Neural cell (in vitro differentiated cells): ENCODE data around the gene MAGI1. TPM values are rescaled to one million over a fixed set of nuclear protein-coding genes. Genes with fewer than 3 reads are reported as not detected.
"Not testable (repeated sequence)": the region's sequence is repeated elsewhere in the genome, so short reads cannot be mapped to it uniquely, and the experiment has no call there.

Experiments
- H2AFZ ChIP-seq: fragments of 200-600, 300-800 bp; sonication (generic), shearing (Covaris generic); 2 replicates; pipeline ENCODE4 v1.6.0; 2014; ENCODE audit warnings: low read depth, mild to moderate bottlenecking, antibody characterized with exemption, low read length, moderate library complexity
- H3F3A ChIP-seq: fragments of 200-600 bp; shearing (Covaris generic); 2 replicates; pipeline ENCODE4 v1.6.1; 2016; ENCODE audit warnings: mild to moderate bottlenecking, moderate library complexity, mixed read lengths, antibody characterized with exemption, low read length; ENCODE audit not compliant: insufficient read depth, poor library complexity, severe bottlenecking
- H3K27ac ChIP-seq: fragments of 200-600, 300-800 bp; sonication (generic), shearing (Covaris generic); 2 replicates; pipeline ENCODE4 v1.5.1; 2014; ENCODE audit warnings: mild to moderate bottlenecking, low read length, moderate library complexity
- H3K27me3 ChIP-seq: fragments of 300-800, 200-600 bp; sonication (generic), shearing (Covaris generic); 2 replicates; pipeline ENCODE4 v1.6.0; 2014; ENCODE audit warnings: mild to moderate bottlenecking, low read depth, low read length, moderate library complexity; ENCODE audit not compliant: insufficient read depth
- H3K36me3 ChIP-seq: fragments of 300-800, 200-600 bp; sonication (generic), shearing (Covaris generic); 2 replicates; pipeline ENCODE4 v1.5.1; 2014; ENCODE audit warnings: mild to moderate bottlenecking, antibody characterized with exemption, low read length, moderate library complexity; ENCODE audit not compliant: insufficient read depth
- H3K4me2 ChIP-seq: fragments of 300-800, 200-600 bp; sonication (generic), shearing (Covaris generic); 2 replicates; pipeline ENCODE4 v1.6.0; 2014; ENCODE audit warnings: mild to moderate bottlenecking, low read length
- H3K4me3 ChIP-seq: fragments of 300-800, 200-600 bp; sonication (generic), shearing (Covaris generic); 2 replicates; pipeline ENCODE4 v1.5.1; 2014; ENCODE audit warnings: mild to moderate bottlenecking, low read length, moderate library complexity
- H3K79me2 ChIP-seq: fragments of 200-600 bp; shearing (Covaris generic); replicated peaks from 2 replicates; pipeline ENCODE4 v1.6.0; 2014; ENCODE audit warnings: mild to moderate bottlenecking, low read length, moderate library complexity; ENCODE audit not compliant: insufficient read depth
- H3K9ac ChIP-seq: fragments of 300-800, 200-600 bp; sonication (generic), shearing (Covaris generic); 2 replicates; pipeline ENCODE4 v1.6.1; 2016; ENCODE audit warnings: mild to moderate bottlenecking, low read length, mixed read lengths
- H3K9me2 ChIP-seq: fragments of 200-600 bp; shearing (Covaris generic); 2 replicates; pipeline ENCODE4 v1.6.1; 2016; ENCODE audit warnings: mild to moderate bottlenecking, low read length, mixed read lengths; ENCODE audit not compliant: insufficient read depth
- H3K9me3 ChIP-seq: fragments of 200-600, 300-800 bp; sonication (generic), shearing (Covaris generic); 2 replicates; pipeline ENCODE4 v1.6.1; 2016; ENCODE audit warnings: mild to moderate bottlenecking, mixed run types, low read length, moderate library complexity, mixed read lengths
- H4K20me1 ChIP-seq: fragments of 200-600 bp; shearing (Covaris generic); 2 replicates; pipeline ENCODE4 v1.6.1; 2016; ENCODE audit warnings: mild to moderate bottlenecking, mixed run types; ENCODE audit not compliant: insufficient read depth
- EP300 ChIP-seq: fragments of 450-650 bp; conservative IDR thresholded peaks from 2 replicates; pipeline ENCODE4 v1.6.1; 2014; ENCODE audit warnings: antibody characterized with exemption, mild to moderate bottlenecking, moderate library complexity; ENCODE audit not compliant: poor library complexity, severe bottlenecking
- EZH2 ChIP-seq: fragments of 200-600, 300-800 bp; shearing (Covaris generic), sonication (generic); IDR thresholded peaks from 2 replicates; pipeline ENCODE4 v1.6.1; 2014; ENCODE audit warnings: antibody characterized with exemption, low read length, borderline replicate concordance, mild to moderate bottlenecking; ENCODE audit not compliant: insufficient read depth, poor library complexity, severe bottlenecking
- POLR2AphosphoS5 ChIP-seq: IDR thresholded peaks from 2 replicates; pipeline ENCODE4 v1.6.1; 2012
- SMC3 ChIP-seq: fragments of 450-650 bp; conservative IDR thresholded peaks from 2 replicates; pipeline ENCODE4 v1.6.1; 2014; ENCODE audit warnings: antibody characterized with exemption, mild to moderate bottlenecking, moderate library complexity; ENCODE audit not compliant: poor library complexity
- polyA plus RNA-seq: library from polyadenylated mRNA; depleted of rRNA; stranded (reverse); fragments of >200 nt; gene quantifications from 2 replicates; pipeline ENCODE4 v1.2.3, GENCODE V29; 2014
- TF ChIP-seq, protein P1 (sequence below): IDR thresholded peaks from 2 replicates; pipeline ENCODE4 v1.6.1; 2012; ENCODE audit warnings: borderline replicate concordance
- TF ChIP-seq, protein P2 (sequence below): fragments of 450-650 bp; IDR thresholded peaks from 2 replicates; pipeline ENCODE4 v1.5.1; 2014; ENCODE audit warnings: antibody characterized with exemption, mild to moderate bottlenecking, moderate library complexity; ENCODE audit not compliant: poor library complexity, severe bottlenecking

MAGI1 gene
- polyA plus RNA-seq, 1 donor from 2014 or later = 44.7 TPM

DNA sequence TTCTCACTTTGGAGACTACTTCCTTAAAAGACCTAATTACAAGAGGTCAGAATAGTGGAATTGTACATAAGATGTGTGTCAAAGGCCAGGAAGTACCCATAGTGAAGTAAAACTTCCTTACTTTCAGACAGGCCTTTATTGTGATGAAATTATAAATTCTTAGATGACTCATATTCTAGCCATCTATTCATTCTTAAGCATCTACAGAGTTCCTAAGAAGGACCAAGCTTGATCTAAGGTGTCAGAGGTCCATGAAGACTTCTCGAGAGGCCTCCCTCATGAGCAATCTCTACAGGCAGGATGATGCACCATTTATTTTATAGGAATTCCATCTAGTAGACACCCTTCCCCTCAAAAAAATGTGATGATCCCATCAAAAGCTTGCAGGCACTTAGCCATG lies 493.3 kb downstream of the MAGI1 start:
- Histone ChIP-seq H4K20me1 (peaks cover 3% of the 10 kb centered on the region), H3K79me2 (peaks cover 27% of the 10 kb centered on the region), H3K9me2 (no peaks in the 10 kb centered on the region)

DNA sequence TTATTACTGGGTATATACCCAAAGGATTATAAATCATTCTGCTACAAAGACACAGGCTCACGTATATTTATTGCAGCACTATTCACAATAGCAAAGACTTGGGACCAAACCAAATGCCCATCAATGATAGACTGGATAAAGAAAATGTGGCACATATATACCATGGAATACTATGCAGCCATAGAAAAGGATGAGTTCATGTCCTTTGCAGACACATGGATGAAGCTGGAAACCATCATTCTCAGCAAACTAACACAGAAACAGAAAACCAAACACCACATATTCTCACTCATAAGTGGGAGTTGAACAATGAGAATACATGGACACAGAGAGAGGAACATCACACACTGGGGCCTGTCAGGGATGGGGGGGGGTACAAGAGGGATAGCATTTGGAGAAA lies 495.3 kb downstream of the MAGI1 start:
- H3K79me2 ChIP-seq = peaks cover 40% of the 10 kb centered on the region
- H3K27me3 ChIP-seq, H3K36me3 ChIP-seq, H3K9me3 ChIP-seq, H3K9me2 ChIP-seq, H3K4me3 ChIP-seq, H4K20me1 ChIP-seq, H3F3A ChIP-seq, H3K9ac ChIP-seq, H3K4me2 ChIP-seq, H3K27ac ChIP-seq, H2AFZ ChIP-seq: not testable (repeated sequence)

More for the DNA sequence above, 493.3 kb downstream of the MAGI1 start:
- H3F3A ChIP-seq = no peaks in the 10 kb centered on the region
- no peak overlapping the region for H3K27ac ChIP-seq
- TF ChIP-seq SMC3 = no peak
- H3K9ac ChIP-seq = no peak overlapping the region
- no peaks in the 10 kb centered on the region for H3K36me3 ChIP-seq
- H3K9me3 ChIP-seq = no peaks in the 10 kb centered on the region
- H2AFZ ChIP-seq = no peak overlapping the region
- no peak overlapping the region for H3K4me3 ChIP-seq
- H3K27me3 ChIP-seq = peaks cover 4% of the 10 kb centered on the region
- no peak overlapping the region for H3K4me2 ChIP-seq

DNA sequence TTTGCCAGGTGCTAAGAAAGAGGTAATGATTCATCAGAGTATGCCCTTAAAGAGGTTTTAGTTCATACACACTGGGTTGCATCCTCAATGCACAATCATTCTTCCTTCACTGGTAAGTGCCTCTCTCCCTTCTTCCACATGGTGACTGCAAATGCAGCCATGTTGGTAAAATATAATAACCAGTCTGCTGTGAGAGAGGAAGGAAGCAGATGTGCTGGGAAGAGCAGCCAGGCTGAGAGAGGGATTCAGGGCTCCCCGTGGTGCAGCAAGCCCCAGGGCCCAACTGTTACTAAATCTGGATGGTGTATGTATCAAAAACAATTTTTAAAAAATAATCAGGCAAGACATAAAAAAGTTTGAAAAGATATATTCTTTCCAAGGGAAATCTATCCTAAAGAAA lies 498.1 kb downstream of the MAGI1 start:
- H3K79me2 ChIP-seq = peaks cover 27% of the 10 kb centered on the region
- no peaks in the 10 kb centered on the region for H3K9me3 ChIP-seq
- H3K36me3 ChIP-seq = no peaks in the 10 kb centered on the region
- no peaks in the 10 kb centered on the region for H4K20me1 ChIP-seq
- no peak overlapping the region for H3K4me3 ChIP-seq
- no peaks in the 10 kb centered on the region for H3K27me3 ChIP-seq
- no peaks in the 10 kb centered on the region for H3K9me2 ChIP-seq
- no peak overlapping the region for H3K4me2 ChIP-seq
- H3K9ac ChIP-seq = no peak overlapping the region
- TF ChIP-seq, protein P1, sequence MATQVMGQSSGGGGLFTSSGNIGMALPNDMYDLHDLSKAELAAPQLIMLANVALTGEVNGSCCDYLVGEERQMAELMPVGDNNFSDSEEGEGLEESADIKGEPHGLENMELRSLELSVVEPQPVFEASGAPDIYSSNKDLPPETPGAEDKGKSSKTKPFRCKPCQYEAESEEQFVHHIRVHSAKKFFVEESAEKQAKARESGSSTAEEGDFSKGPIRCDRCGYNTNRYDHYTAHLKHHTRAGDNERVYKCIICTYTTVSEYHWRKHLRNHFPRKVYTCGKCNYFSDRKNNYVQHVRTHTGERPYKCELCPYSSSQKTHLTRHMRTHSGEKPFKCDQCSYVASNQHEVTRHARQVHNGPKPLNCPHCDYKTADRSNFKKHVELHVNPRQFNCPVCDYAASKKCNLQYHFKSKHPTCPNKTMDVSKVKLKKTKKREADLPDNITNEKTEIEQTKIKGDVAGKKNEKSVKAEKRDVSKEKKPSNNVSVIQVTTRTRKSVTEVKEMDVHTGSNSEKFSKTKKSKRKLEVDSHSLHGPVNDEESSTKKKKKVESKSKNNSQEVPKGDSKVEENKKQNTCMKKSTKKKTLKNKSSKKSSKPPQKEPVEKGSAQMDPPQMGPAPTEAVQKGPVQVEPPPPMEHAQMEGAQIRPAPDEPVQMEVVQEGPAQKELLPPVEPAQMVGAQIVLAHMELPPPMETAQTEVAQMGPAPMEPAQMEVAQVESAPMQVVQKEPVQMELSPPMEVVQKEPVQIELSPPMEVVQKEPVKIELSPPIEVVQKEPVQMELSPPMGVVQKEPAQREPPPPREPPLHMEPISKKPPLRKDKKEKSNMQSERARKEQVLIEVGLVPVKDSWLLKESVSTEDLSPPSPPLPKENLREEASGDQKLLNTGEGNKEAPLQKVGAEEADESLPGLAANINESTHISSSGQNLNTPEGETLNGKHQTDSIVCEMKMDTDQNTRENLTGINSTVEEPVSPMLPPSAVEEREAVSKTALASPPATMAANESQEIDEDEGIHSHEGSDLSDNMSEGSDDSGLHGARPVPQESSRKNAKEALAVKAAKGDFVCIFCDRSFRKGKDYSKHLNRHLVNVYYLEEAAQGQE = no peak
- TF ChIP-seq EP300 (no peak), EZH2 (no peak), POLR2AphosphoS5 (no peak)
- TF ChIP-seq, protein P2, sequence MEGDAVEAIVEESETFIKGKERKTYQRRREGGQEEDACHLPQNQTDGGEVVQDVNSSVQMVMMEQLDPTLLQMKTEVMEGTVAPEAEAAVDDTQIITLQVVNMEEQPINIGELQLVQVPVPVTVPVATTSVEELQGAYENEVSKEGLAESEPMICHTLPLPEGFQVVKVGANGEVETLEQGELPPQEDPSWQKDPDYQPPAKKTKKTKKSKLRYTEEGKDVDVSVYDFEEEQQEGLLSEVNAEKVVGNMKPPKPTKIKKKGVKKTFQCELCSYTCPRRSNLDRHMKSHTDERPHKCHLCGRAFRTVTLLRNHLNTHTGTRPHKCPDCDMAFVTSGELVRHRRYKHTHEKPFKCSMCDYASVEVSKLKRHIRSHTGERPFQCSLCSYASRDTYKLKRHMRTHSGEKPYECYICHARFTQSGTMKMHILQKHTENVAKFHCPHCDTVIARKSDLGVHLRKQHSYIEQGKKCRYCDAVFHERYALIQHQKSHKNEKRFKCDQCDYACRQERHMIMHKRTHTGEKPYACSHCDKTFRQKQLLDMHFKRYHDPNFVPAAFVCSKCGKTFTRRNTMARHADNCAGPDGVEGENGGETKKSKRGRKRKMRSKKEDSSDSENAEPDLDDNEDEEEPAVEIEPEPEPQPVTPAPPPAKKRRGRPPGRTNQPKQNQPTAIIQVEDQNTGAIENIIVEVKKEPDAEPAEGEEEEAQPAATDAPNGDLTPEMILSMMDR = no peak
- H3K27ac ChIP-seq = no peak overlapping the region
- no peaks in the 10 kb centered on the region for H3F3A ChIP-seq
- H2AFZ ChIP-seq = no peak overlapping the region
